KBM-7 (cell line): ENCODE data around the gene KCNQ1.

Source experiments
- DNase-seq: peaks from one replicate; pipeline ENCODE4 v3.0.0-alpha.2; 2015
- in situ Hi-C: fragments of 300-500 bp; cut with MboI; formaldehyde crosslinking; loops from 2 replicates; pipeline ENCODE4 v1.14.3; 2020; ENCODE audit warnings: low sequenced_read_pairs, low pct_unique_long_range_greater_than_20kb, mixed read lengths

The KCNQ1 gene, protein sequence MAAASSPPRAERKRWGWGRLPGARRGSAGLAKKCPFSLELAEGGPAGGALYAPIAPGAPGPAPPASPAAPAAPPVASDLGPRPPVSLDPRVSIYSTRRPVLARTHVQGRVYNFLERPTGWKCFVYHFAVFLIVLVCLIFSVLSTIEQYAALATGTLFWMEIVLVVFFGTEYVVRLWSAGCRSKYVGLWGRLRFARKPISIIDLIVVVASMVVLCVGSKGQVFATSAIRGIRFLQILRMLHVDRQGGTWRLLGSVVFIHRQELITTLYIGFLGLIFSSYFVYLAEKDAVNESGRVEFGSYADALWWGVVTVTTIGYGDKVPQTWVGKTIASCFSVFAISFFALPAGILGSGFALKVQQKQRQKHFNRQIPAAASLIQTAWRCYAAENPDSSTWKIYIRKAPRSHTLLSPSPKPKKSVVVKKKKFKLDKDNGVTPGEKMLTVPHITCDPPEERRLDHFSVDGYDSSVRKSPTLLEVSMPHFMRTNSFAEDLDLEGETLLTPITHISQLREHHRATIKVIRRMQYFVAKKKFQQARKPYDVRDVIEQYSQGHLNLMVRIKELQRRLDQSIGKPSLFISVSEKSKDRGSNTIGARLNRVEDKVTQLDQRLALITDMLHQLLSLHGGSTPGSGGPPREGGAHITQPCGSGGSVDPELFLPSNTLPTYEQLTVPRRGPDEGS

DNA sequence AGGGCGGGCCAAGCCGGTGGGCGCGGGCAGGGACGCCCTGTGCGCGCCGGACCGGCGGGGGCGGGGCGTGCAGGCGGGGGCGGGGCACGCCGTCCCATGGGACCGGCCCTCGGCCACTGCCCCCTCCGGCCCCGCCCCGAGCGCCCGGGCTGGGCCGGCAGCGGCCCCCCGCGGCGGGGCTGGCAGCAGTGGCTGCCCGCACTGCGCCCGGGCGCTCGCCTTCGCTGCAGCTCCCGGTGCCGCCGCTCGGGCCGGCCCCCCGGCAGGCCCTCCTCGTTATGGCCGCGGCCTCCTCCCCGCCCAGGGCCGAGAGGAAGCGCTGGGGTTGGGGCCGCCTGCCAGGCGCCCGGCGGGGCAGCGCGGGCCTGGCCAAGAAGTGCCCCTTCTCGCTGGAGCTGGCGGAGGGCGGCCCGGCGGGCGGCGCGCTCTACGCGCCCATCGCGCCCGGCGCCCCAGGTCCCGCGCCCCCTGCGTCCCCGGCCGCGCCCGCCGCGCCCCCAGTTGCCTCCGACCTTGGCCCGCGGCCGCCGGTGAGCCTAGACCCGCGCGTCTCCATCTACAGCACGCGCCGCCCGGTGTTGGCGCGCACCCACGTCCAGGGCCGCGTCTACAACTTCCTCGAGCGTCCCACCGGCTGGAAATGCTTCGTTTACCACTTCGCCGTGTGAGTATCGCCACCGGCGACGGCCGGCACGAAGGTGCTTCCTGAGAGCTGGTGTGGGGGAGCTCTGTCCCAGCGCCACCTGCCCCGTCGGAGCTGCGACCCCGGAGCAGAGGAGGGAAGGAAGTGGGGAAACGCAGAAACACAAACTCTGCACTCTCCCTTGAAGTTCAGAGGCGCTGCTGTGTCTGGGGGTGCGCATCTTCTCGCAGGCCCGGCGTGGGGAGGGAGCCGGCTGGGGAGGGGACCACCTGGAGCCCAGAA, at the start of gene KCNQ1:
KCNQ1 (plus strand) TSS at position 188 of the 925 bp plus-strand sequence; CDS start at position 279, 91 bp downstream.
- peak; percentile 26 for DNase-seq
- in situ Hi-C loops: no loop called here

DNA sequence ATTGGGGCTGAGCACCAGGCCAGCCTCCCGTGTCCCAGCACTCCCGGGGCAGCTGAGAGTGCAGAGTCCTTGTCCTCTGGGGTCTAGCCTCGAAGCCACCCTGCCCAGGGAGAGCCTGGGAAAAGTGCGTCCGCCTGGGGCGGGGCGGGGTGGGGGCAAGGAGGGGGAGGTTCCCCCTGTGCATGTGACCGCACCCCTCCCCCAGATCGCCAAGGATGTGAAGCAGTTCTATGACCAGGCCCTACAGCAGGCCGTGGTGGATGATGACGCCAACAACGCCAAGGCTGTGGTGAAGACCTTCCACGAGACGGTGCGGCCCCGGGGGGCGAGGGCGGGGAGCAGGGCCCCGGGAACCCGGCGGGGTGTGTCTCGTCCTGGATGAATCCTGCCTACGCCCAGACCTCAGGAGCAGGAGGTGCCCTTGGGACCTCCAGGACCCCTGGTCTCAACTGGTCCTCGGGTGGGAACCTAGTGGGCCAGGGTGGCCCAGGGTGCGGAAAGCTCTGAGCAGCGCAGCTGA, 49.5 kb upstream of the KCNQ1 start:
- DNase-seq: no peak
- in situ Hi-C loops: no loop called here

DNA sequence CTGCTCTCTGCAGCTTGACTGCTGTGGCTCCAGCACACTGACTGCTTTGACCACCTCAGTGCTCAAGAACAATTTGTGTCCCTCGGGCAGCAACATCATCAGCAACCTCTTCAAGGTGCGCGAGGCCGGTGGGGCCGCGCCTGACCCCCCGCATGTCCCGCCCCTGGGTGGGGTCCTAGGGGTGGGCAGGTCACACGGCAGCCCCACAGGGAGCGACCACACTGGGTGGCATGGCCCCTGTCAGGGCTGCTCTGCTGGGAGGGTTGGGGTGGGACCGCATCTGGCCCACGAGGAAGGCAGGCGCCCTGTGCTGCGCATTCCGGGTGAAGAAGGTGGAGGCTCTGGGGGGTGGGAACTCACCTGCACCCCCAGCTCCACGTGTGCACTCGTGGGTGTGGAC, 49.0 kb upstream of the KCNQ1 start:
- no peak for DNase-seq
- in situ Hi-C loops: no loop called here

DNA sequence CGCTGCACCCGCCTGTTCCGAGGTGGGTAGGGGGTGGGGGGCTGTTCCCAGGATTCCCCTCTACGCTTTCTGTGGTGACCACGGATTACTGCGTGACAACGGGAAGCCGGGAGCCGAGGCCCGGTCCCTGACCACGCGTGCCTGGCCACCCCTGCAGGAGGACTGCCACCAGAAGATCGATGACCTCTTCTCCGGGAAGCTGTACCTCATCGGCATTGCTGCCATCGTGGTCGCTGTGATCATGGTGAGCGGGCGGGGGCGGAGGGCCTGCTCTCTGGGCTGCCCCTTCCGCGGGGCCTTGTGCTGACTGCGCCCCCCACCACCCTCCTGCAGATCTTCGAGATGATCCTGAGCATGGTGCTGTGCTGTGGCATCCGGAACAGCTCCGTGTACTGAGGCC, 48.3 kb upstream of the KCNQ1 start:
- DNase-seq: no peak
- in situ Hi-C loops: no loop called here

DNA sequence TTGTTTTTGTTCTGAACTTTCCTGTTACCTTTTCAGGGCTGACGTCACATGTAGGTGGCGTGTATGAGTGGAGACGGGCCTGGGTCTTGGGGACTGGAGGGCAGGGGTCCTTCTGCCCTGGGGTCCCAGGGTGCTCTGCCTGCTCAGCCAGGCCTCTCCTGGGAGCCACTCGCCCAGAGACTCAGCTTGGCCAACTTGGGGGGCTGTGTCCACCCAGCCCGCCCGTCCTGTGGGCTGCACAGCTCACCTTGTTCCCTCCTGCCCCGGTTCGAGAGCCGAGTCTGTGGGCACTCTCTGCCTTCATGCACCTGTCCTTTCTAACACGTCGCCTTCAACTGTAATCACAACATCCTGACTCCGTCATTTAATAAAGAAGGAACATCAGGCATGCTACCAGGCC, 47.8 kb upstream of the KCNQ1 start:
- in situ Hi-C loops: no loop called here
- DNase-seq: no peak

DNA sequence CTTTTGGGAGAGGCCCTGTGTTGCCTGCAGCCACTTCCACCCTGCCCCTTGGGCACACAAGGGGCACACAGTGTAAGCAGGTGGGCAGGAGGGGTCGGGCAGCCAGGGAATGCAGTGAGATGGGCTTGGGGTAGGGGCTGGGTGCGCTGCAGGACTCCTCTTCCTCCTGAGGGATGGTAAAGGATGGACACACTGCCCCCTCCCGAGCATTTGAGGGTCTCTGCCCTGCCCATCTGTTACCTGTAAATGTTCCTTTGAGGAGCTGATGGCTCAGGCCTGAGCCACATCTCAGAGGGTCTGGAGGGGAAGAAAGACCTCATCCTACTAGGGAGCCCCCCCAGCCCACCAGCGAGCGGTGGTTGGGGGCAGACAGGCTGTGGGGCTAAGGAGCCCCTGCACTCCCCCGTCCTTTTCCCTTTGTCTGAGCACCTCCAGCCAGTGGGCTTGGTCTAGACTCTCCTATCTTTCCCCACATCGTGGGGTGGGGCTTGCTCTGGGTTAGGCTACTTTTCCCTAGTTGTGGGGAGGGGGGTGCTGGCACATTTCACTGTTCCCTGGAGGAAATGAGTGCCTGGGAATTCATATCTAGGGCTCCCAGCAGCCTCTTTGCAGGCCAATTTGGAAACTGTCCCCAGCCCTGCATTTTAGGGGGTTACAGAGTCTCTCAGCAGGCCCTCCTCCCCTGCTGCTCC, 46.0 kb upstream of the KCNQ1 start:
- no peak for DNase-seq
- in situ Hi-C loops: no loop called here

DNA sequence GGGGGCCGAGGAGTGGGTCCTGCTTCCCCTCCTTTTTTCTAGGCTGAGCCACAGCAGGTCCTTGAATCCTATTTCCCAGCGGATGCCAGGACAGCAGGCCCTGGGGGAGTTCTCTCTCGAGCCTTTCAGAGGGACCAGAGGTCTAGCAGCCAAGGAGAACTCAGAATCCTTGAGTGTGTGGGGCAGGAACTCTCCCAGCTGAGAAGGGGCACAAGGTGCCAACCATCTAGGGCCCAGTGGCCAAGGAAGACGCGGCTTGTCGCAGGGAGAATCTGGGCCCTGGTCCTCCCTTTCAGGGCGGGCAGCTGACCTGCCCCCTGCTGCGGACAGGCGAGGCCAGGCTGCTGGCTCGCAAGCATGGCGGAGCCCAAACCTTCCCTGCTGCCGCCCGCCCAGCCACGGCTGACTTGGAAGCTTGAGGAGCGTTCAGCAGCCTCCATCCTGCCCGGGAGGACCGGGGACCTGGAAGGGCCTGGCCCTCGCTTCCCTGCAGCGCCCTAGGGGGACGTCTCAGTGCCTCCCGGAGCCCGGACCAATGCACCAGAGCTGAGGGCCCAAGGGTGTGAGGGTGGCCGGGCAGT, 45.2 kb upstream of the KCNQ1 start:
- in situ Hi-C loops: no loop called here
- no peak for DNase-seq

DNA sequence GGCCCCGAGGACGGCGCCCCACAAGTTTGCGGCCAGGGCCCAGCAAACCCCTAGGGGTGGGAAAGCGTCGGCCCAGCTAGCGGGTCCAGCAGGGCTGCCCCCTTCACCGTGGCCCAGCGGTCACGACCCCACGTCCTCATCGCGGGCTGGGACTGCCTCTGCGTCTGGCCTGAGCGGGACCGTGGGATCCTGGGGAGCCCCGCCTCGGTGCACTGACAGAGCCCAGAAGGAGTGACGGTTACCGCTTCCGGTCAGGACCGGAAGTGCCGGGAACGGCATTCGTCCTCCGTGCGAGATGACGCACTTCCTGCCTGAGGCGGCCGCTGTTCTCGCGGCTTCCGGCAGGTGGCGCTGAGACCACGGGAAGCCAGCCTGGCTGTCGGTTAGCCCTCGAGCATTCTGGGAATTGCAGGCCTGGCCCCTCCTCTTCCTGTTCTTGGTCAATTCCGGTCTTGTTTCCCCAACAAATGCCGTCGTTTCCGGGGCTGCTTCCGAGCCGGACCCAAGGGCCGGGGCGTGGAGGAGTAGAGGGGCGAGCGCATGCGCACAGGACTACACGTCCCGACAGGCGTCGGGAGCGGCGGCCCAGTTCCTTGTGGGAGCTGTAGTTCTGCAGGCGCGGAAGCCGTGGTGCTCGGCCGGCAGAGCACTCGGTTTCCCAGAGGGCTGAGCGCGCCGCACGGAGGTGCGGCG, 44.6 kb upstream of the KCNQ1 start, which contains the start of gene TSSC4:
TSSC4 (plus strand) TSS at position 682 of the 693 bp plus-strand sequence. CDS start 1,884 bp downstream, outside the sequence.
- in situ Hi-C loops: no loop called here
- DNase-seq: peak; percentile 100

DNA sequence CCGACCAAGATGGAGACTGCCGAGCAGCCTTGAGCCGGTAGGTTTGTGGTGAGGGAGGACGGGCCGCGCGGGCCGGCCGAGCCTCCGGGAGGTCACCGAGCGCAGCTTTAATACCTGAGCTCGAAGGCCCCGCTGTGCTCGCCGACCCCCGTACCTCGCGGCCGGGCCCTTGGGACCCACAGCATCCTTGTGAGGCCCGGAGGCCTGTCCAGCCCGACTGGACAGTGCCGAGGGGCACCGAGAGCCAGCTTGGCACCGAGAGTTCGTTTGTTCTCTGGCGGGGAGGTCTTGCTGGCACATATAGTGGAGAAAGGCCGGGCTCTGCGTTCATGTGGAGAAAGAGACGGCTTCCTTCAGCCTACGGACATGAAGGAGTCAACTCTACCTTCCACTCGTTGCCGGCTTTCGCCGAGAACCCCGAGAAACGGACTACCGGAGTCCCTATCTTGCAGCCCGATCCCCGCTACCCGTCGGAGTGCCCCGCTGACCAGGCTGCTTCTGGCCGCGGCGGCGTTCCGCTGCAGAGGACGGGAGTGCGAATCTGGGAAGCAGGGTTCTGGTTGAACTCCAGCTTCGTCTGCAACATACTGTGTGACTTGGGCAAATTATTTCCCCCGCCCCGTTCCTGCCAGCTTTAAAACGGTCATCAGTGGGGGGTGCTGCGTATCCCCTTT, 43.9 kb upstream of the KCNQ1 start:
- no peak for DNase-seq
- in situ Hi-C loops: no loop called here

DNA sequence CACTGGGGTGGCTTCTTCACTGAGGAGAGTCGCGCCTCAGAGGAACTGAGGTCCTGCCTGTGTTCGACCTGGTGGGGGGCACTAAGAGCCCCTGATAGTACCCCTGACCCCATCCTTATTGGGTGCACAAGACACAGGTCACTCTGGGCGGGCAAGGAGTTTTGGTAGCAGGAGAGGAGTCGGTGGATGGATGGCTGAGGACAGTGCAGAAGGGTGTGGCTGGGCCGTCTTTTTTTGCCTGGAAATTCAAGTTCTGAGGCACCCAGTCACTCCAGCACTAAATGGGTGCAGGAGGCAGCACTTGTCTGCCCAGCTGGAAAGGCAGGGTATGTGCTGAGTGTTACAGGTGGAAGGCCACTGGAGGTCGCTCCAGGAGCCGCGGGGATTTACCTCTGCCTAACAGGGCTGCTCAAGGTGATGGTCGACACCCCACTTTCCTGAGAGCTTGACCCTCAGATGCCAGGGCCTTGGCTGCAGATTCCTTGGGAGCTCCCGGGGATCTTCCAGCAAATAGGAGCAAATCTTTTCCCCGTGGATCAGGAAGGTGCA, 43.3 kb upstream of the KCNQ1 start:
- DNase-seq: no peak
- in situ Hi-C loops: no loop called here

DNA sequence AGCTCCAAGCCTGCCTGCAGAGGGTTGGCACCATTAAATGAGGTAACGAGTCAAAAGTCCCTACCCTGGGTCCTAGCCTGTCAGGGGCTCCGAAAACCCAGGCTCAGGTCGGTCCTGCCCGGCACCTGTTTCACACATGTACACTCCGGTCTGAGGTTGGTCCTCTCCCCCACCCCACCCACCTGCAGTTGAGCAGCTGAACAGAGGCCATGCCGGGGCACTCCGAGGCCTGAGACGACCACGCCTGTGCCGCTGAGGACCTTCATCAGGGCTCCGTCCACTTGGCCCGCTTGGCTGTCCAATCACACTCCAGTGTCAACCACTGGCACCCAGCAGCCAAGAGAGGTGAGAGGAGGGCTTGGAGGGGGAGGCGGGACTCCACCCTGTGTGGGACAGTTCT, 42.7 kb upstream of the KCNQ1 start:
- no peak for DNase-seq
- in situ Hi-C loops: no loop called here

DNA sequence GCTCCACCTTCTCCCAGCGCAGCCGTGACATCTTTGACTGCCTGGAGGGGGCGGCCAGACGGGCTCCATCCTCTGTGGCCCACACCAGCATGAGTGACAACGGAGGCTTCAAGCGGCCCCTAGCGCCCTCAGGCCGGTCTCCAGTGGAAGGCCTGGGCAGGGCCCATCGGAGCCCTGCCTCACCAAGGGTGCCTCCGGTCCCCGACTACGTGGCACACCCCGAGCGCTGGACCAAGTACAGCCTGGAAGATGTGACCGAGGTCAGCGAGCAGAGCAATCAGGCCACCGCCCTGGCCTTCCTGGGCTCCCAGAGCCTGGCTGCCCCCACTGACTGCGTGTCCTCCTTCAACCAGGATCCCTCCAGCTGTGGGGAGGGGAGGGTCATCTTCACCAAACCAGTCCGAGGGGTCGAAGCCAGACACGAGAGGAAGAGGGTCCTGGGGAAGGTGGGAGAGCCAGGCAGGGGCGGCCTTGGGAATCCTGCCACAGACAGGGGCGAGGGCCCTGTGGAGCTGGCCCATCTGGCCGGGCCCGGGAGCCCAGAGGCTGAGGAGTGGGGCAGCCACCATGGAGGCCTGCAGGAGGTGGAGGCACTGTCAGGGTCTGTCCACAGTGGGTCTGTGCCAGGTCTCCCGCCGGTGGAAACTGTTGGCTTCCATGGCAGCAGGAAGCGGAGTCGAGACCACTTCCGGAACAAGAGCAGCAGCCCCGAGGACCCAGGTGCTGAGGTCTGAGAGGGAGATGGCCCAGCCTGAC, 41.7 kb upstream of the KCNQ1 start:
- DNase-seq: no peak
- in situ Hi-C loops: no loop called here

DNA sequence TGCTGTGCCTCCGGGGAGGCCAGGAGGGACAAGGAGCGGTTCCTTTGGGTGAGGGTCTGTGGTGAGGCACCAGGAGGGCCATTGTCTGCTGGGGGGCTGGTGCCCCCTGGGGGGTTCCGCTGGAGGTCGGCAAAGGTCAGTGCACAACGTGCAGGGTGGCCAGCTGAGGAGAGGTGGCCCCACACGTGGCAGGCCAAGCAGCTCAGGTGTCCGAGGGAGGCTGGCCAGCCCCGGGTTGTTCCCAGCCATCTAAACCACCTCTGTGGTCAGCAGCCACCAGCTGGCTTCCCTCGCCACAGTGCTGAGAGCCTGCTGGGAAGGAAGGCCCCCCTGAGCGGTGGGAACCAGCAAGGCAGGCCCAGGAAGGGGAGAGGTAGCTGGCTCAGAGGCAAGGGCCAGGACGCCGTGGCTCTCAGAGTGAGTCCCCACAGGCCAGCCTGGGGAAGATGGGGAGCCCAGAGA, 40.0 kb upstream of the KCNQ1 start:
- DNase-seq: no peak
- in situ Hi-C loops: no loop called here

DNA sequence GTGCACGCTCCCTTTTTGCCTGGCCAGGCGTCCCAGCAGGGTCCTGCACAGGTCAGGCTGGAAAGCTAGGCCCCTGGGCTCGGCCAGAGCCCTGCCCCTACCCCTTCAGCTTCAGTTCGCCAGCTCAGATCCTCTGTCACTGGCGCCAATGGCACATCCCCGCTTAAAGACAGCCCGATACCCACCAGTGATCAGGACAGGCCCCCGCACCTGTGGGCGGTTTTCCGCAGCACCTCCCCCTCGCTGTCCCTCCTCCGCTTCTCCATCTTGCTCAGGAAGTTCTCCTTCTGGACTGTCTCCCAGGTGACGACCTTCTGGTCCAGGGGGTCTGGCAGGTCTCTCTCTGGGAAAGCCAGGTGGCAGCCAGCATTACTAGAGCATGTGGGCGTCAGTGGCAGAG, 38.4 kb upstream of the KCNQ1 start:
- DNase-seq: no peak
- in situ Hi-C loops: no loop called here

DNA sequence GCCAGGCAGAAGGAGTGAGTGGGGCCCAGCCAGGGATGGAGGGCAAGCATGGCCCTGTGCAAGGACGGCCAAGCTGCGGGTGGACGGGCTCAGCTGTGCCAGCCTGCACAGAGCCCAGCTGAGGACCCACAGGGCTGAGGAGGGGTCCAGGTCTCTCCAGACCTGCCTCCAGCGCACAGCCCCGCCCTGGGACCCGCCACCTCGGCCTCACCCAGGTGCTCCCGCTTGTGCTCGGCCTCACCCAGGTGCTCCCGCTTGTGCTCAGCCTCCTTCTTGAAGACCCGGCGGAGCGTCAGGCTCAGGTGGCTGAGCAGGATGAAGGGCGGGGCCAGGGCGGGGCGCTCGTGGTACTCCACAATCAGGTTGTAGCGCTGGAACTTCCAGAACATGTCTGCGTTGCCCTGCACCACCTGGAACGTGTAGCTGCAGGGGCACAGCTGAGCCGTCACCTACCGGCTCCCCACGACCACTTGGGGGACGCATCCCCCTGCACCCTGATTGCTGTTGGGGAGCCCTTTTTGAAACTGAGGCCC, 37.9 kb upstream of the KCNQ1 start:
- DNase-seq: no peak
- in situ Hi-C loops: no loop called here

DNA sequence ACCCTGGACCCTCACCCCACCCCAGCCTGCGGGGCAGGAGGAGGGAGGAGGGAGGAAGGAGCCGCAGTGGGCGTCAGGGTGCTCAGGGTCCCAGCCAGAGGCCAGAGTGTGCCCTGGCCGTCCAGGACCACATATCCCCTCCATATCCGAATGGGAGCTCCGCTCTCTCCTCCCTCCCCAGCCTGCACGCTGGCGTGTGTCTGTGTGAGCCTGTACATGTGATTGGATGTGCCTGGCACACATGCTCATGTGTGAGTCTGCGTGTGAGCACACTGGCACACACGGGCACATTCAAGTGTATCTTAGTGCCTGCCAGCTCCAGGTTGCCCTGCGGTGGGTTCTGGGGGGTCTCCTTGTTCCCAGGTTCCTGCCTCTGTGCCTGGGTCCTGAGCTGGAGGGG, 36.1 kb upstream of the KCNQ1 start:
- in situ Hi-C loops: no loop called here

More for the DNA sequence above, 36.1 kb upstream of the KCNQ1 start:
- no peak for DNase-seq
